PC-9 (cell line): ENCODE measurements around the gene ERBB4. TPM values are rescaled to one million over a fixed set of nuclear protein-coding genes. Genes with fewer than 3 reads are reported as not detected.

ENCODE experiments used
- BruUV-seq: library from RNA; stranded (reverse); fragments of 400-500 nt; replicated peaks from 2 replicates; lab custom pipeline; 2021; lab: Mats Ljungman, UMichigan
- CTCF ChIA-PET: fragments of 300-600 bp; sonication (Branson Sonifier 250); formaldehyde crosslinking; loops from one replicate; lab custom pipeline; 2022; ENCODE audit warnings: antibody characterized with exemption; lab: Charles Lee
- POLR2A ChIA-PET: fragments of 300-600 bp; sonication (Branson Sonifier 250); formaldehyde crosslinking; loops from one replicate; lab custom pipeline; 2022; ENCODE audit warnings: antibody characterized with exemption; ENCODE audit not compliant: unreplicated experiment; lab: Charles Lee
- DNase-seq, 2 experiments: peaks; one replicate each; pipeline versions ENCODE4 v3.0.0 to v3.0.0-alpha.2; 2015 to 2022; ENCODE audit warnings: mixed read lengths in 1 of 2
- H2AFZ ChIP-seq: fragments of 200-600 bp; sonication (generic); 2 replicates; pipeline ENCODE4 v1.8.1; 2017; ENCODE audit warnings: antibody characterized with exemption
- H3F3A ChIP-seq: fragments of 200-600 bp; sonication (generic); 2 replicates; pipeline ENCODE4 v1.8.1; 2017; ENCODE audit warnings: antibody characterized with exemption, mild to moderate bottlenecking, low read depth; ENCODE audit not compliant: insufficient read depth
- H3K27ac ChIP-seq: fragments of 200-600 bp; sonication (generic); 2 replicates; pipeline ENCODE4 v1.6.1; 2016; ENCODE audit warnings: mixed run types
- H3K27me3 ChIP-seq: fragments of 200-600 bp; sonication (generic); 2 replicates; pipeline ENCODE4 v1.6.1; 2016; ENCODE audit warnings: low read depth, mixed run types; ENCODE audit not compliant: insufficient read depth
- H3K36me3 ChIP-seq: fragments of 200-600 bp; sonication (generic); 2 replicates; pipeline ENCODE4 v1.6.1; 2016; ENCODE audit warnings: low read depth, mixed run types
- H3K4me1 ChIP-seq: fragments of 200-600 bp; sonication (generic); replicated peaks from 2 replicates; pipeline ENCODE4 v1.6.1; 2016; ENCODE audit warnings: mixed run types; ENCODE audit not compliant: insufficient read depth
- H3K4me2 ChIP-seq: fragments of 200-600 bp; sonication (generic); 2 replicates; pipeline ENCODE4 v1.6.1; 2017; ENCODE audit warnings: mixed run types
- H3K4me3 ChIP-seq: fragments of 200-600 bp; sonication (generic); 2 replicates; pipeline ENCODE4 v1.6.1; 2016; ENCODE audit warnings: mixed run types
- H3K79me2 ChIP-seq: fragments of 200-600 bp; sonication (generic); 2 replicates; pipeline ENCODE4 v1.6.1; 2017; ENCODE audit warnings: low read depth, mixed run types
- H3K9me2 ChIP-seq: fragments of 200-600 bp; sonication (generic); 2 replicates; pipeline ENCODE4 v1.8.1; 2017; ENCODE audit warnings: mild to moderate bottlenecking; ENCODE audit not compliant: insufficient read depth
- H3K9me3 ChIP-seq: fragments of 200-600 bp; sonication (generic); 2 replicates; pipeline ENCODE4 v1.8.1; 2016; ENCODE audit warnings: low read depth; ENCODE audit not compliant: insufficient read depth
- H4K20me1 ChIP-seq: fragments of 200-600 bp; sonication (generic); 2 replicates; pipeline ENCODE4 v1.8.1; 2017; ENCODE audit not compliant: insufficient read depth
- CTCF ChIP-seq: fragments of 200-600 bp; sonication (generic); conservative IDR thresholded peaks from 2 replicates; pipeline ENCODE4 v1.6.1; 2017; ENCODE audit warnings: mixed run types, antibody characterized with exemption, mild to moderate bottlenecking, moderate library complexity
- EZH2 ChIP-seq: fragments of 200-600 bp; sonication (generic); IDR thresholded peaks from 2 replicates; pipeline ENCODE4 v1.8.0; 2017; ENCODE audit warnings: antibody characterized with exemption, low read depth
- intact Hi-C: fragments of 100-400 bp; cut with micrococcal nuclease; formaldehyde crosslinking; loops from one replicate; pipeline ENCODE4 v1.10.0; 2022; ENCODE audit not compliant: unreplicated experiment
- total RNA-seq: library from RNA; stranded (reverse); gene quantifications from 2 replicates; pipeline ENCODE4 v1.2.3, GENCODE V29; 2021

ERBB4 gene
- total RNA-seq, 1 experiment from 2014 or later: not detected

- Histone ChIP-seq H3K4me1 (no peaks in the 10 kb centered on the region), H3K27me3 (no peaks in the 10 kb centered on the region), H3K79me2 (no peaks in the 10 kb centered on the region), H3K9me3 (no peaks in the 10 kb centered on the region), H3F3A (no peaks in the 10 kb centered on the region), H3K4me3 (no peak overlapping the region), H2AFZ (no peak overlapping the region), H3K9me2 (no peaks in the 10 kb centered on the region), H4K20me1 (no peaks in the 10 kb centered on the region), H3K27ac (no peak overlapping the region), H3K36me3 (no peaks in the 10 kb centered on the region), H3K4me2 (no peak overlapping the region)
- TF ChIP-seq CTCF (no peak), EZH2 (no peak)
- DNase-seq: no peak
- no TSS peak for BruUV-seq
- CTCF ChIA-PET: no interaction called here
- POLR2A ChIA-PET: no interaction called here
- intact Hi-C loops: no loop called here
Measured at GRCh38 chr2:212530991-212531390, 7.6 kb downstream of the ERBB4 start.

DNA sequence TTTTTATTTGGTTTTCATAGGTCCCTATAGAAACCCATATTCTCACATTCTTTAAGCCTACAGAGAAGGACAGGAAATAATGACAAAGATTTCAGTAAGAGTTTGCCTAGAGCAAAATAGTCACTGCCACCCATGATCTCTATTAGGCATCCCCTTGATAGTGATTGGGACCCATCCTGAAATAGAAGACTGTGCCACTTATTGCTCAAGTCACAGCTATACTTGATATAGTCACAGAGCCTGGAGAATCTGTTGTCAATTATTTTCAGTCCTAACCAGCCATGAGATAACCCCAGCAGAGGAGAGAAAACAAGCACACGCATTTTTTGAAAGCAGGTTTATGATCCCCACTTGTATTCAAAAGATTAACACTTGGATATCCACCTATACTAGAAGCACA, 8.2 kb downstream of the ERBB4 start:
- no peak overlapping the region for H3K4me2 ChIP-seq
- H3K36me3 ChIP-seq: no peaks in the 10 kb centered on the region
- no peak overlapping the region for H3K27ac ChIP-seq
- H3K4me3 ChIP-seq: no peak overlapping the region
- ChIA-PET CTCF (no interaction called here), POLR2A (no interaction called here)
- no peak overlapping the region for H2AFZ ChIP-seq
- H3K79me2 ChIP-seq: no peaks in the 10 kb centered on the region
- H3K4me1 ChIP-seq: no peaks in the 10 kb centered on the region
- no peak for TF ChIP-seq EZH2
- TF ChIP-seq CTCF: no peak
- H3F3A ChIP-seq: no peaks in the 10 kb centered on the region
- H3K27me3 ChIP-seq: no peaks in the 10 kb centered on the region
- intact Hi-C loops: no loop called here
- no peaks in the 10 kb centered on the region for H4K20me1 ChIP-seq
- no peak for DNase-seq
- no TSS peak for BruUV-seq
- no peaks in the 10 kb centered on the region for H3K9me2 ChIP-seq
- no peaks in the 10 kb centered on the region for H3K9me3 ChIP-seq

DNA sequence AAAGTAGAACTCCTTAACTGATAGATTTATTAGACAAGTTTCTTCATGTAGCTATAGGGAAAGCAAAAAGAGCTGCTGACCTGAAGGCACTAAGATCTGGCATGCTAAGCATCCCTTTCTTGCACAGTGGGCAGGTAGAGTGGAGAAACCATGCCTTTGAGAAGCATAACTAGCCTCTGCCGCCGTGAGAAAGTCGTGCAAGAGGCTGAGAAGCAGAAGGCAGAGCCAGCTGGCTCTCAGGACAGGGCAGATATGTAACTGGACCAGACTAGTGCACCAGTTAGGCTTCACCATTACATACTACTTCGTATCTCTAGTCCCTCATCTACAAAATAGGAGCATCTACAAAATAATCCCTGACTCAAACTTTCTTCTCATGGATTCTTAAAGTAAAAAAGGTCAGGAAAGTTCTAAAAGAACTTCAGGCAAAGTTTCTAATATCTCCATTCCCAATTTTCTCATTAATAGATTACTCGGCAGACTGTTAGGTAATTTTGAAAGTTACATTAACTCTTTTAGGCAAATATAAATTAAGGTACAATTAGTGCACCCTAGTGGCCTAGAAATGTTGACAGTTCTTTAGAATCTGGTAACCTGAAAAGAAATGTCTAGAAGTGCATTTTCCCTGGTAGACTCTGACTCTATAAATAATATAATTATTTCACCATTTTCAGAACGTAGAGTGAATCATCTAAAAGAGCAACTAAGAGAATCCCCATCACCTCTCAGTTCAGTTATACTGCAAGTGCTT, 10.3 kb downstream of the ERBB4 start:
- no peaks in the 10 kb centered on the region for H3F3A ChIP-seq
- no TSS peak for BruUV-seq
- no peak overlapping the region for H3K27ac ChIP-seq
- H3K79me2 ChIP-seq: no peaks in the 10 kb centered on the region
- no peak overlapping the region for H2AFZ ChIP-seq
- H3K36me3 ChIP-seq: no peaks in the 10 kb centered on the region
- ChIA-PET POLR2A (no interaction called here), CTCF (no interaction called here)
- no peaks in the 10 kb centered on the region for H3K9me3 ChIP-seq
- no peaks in the 10 kb centered on the region for H3K27me3 ChIP-seq
- TF ChIP-seq CTCF (no peak), EZH2 (no peak)
- H3K4me1 ChIP-seq: no peaks in the 10 kb centered on the region
- no peak overlapping the region for H3K4me3 ChIP-seq
- intact Hi-C loops: loop anchor here (10.0 kb wide), 1 partner anchor 523 kb away; no protein-coding TSS in a partner anchor
- no peaks in the 10 kb centered on the region for H4K20me1 ChIP-seq
- H3K4me2 ChIP-seq: no peak overlapping the region
- H3K9me2 ChIP-seq: no peaks in the 10 kb centered on the region
- DNase-seq: no peak
